ENCODE data around the gene LY6G6F. TPM values are rescaled to one million over a fixed set of nuclear protein-coding genes. Genes with fewer than 3 reads are reported as not detected.

The LY6G6F gene, protein sequence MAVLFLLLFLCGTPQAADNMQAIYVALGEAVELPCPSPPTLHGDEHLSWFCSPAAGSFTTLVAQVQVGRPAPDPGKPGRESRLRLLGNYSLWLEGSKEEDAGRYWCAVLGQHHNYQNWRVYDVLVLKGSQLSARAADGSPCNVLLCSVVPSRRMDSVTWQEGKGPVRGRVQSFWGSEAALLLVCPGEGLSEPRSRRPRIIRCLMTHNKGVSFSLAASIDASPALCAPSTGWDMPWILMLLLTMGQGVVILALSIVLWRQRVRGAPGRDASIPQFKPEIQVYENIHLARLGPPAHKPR
- total RNA-seq = not detected in 2 replicates

DNA sequence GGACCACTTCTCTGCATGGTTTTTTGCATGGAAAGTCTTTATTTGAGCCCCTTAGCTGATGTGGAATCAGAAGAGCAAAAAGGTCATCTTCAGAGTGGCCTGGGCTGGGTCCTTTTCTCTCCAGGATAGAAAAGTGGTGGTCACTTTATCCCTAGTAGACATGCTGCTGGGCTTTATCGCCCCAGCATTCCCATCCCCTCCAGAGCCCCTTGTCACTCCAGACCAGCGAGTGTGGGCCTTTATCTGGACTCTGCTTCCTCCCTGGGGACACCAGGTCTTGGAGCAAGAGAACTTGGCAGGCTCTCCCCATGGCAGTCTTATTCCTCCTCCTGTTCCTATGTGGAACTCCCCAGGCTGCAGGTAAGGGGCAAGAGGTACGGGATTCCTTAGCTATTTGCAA lies at the start of gene LY6G6F:
LY6G6F (plus strand) TSS at position 268 of the 400 bp plus-strand sequence; CDS start at position 309, 41 bp downstream.
- DNase-seq (ENCODE audit: extremely low read depth, low read depth, low spot score) = no peak

DNA sequence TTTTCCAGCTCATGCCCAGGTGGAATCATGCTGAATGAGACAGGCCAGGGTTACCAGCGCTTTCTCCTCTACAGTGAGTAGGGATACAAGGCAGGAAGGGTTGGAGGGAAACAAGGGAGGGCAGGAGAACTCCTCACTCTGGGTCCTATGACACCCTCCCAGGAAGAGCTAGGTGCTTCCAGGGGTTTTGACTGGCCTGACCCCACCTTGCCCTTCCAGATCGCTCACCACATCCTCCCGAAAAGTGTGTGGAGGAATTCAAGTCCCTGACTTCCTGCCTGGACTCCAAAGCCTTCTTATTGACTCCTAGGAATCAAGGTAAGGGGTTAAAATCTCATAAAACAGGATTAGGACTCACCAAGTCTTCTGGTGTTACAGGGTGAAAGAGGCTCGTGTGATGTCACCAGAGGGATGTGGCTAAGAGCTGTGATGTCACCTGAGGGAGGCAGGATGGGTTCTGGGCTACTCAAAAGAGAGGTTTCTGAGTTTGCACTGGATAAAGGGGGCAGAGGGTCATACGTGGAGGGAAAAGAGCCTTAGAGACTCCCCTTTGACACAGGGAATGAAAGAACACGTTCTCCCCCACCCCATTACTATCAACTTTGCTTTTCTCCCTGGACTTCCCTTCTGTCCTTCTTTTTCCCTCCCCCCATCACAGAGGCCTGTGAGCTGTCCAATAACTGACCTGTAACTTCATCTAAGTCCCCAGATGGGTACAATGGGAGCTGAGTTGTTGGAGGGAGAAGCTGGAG lies 49.1 kb upstream of the LY6G6F start:
- no peak for DNase-seq (ENCODE audit: extremely low read depth, low read depth, low spot score)

DNA sequence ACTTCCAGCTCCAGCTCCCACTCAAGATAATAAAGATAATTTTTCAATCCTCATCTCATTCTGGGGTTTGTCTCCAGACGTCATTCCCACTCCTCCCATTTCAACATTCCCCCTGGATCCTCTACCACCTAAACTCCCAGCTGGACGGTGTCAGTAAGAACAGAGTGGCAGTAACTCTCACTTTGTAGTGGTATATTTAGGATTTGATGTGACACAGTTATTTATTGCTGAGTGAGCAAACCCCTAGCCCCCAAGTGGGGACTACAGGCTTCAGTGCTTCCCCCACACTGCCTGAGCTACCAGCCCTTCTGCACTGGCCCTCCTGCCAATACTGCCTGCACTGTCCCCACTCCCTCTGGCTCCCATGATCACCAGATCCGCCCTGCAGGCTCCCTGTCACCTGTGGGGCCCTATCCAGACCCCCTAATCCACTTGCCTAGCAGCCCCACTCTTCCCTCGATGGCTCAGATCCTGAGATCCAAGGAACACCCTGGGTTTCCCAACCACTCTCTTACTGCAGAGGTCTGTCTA lies 48.4 kb upstream of the LY6G6F start:
- DNase-seq (ENCODE audit: extremely low read depth, low read depth, low spot score) = no peak

DNA sequence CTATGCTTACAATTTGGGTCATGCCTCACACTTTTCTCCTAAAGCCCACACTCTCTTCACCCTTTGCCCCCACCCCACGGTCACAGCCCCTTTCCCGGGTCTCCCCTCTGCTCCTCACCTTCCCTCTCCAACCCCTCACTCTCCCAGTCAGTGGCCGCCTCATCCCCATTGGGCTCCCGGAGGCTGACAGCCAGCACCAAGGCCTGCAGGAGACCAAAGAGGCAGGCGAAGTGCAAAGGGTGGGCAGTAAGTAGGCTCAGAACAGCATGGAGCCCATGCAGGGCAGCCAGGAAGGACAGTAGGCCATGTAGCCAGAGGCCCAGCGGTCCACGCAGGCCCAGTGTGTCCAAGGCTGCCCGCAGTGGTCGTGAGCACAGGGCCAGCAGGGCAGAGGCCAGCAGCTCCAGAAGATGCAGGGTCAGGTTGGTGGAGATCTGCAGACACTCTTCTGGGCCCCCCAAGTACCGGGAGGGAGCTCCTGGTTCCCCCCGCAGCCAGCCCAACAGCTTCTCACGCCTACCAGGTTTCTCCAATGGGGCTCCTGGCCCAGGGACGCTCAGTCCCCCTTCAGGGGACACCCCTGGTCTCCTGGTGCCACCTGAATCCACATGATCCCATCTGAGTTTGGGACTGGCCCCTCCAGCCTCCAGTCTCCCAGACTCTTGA lies 47.5 kb upstream of the LY6G6F start:
- DNase-seq (ENCODE audit: extremely low read depth, low read depth, low spot score) = no peak

DNA sequence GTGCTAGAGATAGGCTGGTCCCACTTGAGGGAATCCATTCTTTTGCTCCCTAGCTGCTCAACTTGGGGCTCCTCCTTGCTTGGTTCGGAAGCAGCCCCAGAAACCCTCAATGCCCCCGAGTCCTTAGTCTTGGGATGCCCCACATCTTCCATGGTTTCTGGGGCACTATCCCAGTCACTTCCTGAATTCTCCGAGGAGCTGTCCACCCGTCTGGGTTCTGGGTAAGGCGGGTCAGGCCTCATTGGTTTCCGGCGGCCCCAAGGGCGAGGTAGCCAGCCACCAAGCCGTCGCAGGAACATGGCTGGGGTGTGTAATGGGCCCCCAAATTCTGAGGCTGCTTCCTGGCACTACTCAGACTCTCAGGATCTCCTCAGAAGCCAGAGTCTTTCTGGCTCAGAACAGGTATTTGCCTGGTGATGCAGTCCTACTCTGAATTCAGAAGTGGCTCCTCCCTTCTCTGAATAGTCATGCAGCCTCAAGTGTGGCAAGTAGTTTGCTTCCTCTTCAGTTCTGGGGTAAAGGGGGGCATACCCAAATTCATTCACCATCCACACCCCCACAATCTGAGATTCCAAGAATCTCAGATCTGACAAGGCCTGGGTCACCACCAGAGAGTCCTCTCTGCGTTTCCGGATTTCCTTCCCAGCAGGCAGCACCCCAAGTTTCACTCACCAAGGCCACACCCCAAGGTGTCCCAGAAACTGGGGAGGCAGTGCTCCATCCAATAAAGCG lies 46.9 kb upstream of the LY6G6F start:
- DNase-seq (ENCODE audit: extremely low read depth, low read depth, low spot score) = no peak

DNA sequence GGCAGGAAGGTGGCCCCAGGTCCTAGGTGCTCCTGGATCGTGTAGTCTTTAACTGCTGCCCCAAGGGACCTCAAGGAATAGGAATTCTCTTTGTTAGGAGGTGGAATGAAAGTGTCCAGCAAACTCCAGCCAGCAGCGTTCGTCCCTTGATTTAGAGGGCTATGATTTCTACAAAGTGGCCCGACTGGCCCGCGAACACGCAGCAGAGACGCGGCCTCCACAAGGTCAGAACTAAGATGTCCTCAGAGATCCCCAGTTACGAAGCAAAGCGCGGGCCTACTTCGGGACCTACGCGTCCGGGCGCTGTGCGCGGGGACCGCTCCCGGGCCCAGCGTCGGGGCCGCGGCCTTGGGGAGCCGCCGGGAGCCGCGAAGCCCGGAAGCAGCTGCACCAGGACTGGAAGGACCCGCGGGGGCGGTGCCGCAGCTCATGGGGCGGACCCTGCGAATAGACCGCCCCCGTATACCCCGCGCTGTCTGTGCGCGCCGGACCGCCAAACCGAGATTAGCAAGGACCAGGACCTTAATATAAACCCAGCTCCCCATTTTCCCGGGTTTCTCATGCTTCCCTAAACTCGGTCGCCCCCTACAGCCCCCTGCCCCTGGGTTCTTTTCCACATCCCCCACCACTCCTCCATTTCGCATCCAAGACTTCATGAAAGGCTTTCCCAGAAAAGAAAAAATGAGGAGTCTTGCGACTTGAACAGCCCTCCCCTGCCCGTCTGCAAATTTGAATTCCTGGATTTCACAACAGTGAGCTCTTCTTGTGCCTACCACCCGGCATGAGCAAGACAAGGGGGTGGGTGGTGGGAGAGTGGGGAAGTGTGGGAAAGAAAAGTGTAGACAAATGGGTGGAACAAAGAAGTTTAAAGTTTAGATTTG lies 46.0 kb upstream of the LY6G6F start, which contains the start of gene C6orf47:
C6orf47 (minus strand) TSS at position 398 of the 881 bp plus-strand sequence. CDS start 831 bp downstream, outside the sequence.
- no peak for DNase-seq (ENCODE audit: extremely low read depth, low read depth, low spot score)

DNA sequence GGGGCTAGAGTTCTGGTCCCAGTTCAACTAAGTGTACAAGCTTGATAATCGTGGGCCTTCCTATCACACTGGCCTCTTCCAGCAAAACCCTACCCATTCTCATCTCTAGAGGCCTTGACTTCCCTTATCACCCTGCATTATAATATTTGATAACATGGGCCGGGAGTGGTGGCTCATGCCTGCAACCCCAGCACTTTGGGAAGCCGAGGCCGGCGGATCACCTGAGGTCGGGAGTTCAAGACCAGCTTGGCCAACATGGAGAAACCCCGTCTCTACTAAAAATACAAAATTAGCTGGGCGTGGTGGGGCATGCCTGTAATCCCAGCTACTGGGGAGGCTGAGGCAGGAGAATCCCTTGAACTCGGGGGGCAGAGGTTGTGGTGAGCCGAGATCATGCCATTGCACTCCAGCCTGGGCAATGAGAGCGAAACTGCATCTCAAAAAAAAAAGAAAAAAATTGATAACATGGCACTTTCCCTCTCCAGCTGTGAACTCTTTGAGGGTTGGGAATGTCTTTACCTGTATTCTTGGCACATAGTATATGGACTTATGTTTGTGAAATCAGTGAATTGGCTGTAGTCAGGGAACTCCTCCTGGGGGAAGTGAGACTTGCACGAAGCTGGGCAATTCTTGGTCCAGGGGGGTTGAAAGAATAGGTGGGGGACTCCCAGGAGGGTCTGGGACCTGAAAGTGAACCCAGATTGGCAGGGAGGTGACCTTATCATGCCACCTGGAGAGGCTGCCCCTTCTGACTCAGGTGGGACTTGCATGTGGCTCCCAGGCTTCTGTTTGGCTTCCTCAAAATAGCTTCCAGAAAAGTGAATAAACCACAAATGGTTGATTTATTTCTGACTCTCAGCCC lies 45.2 kb upstream of the LY6G6F start:
- DNase-seq (ENCODE audit: extremely low read depth, low read depth, low spot score) = no peak

DNA sequence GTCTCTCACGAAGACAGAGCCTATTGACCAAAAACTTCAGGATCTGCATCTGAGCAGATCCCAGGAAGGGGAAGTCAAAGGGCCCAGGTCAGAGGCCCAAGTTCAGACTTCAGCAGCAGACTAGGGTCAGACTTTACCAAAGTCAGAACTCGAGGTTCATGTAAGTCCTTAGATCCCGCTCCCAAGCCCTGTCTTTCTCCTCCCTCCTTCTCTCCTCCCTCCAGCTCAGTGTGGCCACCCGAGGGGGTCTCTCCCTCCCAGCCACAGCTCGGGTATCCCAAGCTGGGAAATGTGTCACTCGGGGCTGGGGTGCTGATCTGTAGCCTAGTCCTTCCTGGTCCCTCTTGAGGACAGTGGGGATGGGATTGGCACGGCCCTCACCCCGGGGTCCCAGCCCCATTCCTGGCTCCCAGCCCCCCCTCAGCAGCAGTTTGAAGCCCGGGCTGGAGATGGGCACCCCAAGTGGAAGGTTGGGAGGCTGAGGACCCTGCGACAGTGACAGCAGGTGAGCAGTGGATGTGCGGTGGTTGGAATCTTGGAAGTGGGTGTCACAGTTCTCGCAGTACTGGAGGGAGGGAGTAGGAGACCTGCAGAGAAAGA lies 44.4 kb upstream of the LY6G6F start:
- DNase-seq (ENCODE audit: extremely low read depth, low read depth, low spot score) = no peak

DNA sequence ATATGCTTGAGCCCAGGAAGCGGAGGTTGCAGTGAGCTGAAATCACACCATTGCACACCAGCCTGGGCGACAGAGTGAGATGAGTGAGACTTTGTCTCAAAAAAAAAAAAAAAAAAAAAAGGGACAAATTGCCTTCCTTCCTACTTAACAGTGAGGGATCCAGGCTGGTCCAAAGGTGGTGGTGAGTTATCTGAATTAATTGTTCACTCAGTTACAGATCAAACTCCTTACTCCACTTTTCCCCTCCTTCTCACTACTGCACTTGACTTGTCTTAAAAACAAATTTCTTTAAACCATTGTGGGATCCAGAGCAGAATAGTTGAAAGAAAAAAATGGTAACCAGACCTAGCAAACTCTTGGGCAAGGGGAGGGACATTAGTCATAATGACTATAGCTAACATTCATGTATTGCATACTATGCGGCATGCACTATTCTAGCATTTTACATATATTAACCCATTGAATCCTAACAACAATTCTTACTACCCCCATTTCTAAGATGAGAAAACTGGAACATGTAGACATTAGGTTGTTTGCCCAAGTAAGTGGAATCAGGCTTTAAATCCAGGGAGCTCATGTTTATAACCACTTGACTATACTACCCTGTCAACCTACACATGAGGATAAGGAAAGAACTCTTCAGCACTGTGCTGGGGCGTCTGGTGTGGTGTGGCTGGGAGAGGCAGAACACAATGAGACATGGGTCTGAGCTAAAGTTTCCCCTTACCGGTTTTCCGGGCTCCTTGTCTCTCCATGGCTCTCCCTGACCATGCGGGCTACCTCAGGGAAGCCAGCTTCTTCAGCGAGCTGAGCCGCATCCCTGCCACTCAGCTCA lies 43.3 kb upstream of the LY6G6F start:
- no peak for DNase-seq (ENCODE audit: extremely low read depth, low read depth, low spot score)

DNA sequence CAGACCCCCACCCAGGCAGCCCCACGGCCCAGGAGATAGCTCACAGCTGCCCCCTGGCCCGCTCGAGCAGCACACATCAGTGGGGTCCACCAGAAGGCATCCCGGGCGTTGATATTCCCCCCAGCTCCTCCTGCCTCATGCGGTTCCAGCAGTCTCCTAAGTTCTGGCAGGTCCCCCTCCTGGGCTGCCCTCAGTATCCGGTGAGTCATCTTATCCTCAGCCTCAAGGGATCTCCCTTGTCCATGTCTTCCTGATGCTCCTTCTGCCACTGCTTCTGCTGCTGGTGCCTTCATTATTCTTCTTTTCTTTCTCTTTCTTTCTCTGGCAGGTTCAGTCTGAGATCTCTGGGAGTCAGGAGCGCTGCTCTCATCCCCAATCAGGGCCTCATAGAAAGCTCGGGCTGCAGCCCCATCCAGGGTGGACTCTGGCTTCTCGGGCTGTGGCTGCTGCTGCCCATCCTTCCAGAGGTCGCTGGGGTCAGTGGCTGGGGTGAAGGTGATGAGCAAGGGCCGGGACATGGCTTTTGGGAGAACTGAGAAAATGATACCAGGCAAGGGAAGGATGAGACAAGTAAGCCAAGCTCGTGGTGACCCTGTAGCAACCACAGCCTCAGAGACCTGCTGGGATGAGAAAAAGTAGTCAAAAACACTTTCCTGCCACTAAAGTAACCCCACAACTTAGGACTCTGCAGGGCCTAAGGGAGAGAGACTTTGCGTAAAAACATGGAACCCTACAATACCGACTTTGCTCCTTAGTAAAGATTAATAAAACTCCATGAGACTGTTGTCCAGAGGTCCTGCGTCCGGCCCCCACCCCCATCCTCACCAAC lies 42.5 kb upstream of the LY6G6F start:
- DNase-seq (ENCODE audit: extremely low read depth, low read depth, low spot score) = no peak

DNA sequence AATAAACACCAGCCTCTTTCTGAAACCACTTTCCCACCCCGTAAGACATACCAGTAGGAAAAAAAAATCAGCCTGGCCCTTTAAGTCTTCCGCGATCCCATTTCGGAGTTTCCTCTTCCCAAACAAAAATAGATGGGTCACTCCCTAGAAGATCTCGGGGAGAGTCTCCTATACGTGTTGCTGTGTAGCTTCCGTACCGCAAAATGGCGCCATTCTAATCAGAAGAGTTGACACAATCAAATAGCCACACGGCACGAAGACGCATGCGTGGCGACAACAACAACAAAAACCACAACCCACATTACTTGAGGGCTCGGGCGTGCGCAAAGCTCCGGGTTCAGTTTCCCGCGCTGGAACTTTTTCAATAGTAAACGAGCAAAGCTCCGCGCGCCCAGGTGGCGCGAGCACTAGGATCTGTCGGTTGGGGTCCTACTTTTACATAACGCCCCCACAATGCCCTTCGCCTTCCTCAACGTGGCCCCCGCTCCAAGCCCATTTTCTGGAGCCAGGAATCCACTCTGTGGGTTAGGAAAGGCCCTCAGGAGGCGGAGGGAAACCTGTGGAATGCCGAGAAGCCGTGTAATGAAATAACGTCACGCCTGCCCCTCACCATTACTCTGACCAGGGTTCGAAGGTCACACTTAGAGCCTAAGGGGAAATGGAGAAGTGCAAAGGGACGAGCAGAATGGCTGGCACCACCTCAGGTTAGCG lies 41.7 kb upstream of the LY6G6F start, which contains the start of gene GPANK1:
GPANK1 (minus strand) TSS at position 208 of the 711 bp plus-strand sequence. CDS start 519 bp downstream, outside the sequence.
- peak; percentile 80 for DNase-seq (ENCODE audit: extremely low read depth, low read depth, low spot score)

DNA sequence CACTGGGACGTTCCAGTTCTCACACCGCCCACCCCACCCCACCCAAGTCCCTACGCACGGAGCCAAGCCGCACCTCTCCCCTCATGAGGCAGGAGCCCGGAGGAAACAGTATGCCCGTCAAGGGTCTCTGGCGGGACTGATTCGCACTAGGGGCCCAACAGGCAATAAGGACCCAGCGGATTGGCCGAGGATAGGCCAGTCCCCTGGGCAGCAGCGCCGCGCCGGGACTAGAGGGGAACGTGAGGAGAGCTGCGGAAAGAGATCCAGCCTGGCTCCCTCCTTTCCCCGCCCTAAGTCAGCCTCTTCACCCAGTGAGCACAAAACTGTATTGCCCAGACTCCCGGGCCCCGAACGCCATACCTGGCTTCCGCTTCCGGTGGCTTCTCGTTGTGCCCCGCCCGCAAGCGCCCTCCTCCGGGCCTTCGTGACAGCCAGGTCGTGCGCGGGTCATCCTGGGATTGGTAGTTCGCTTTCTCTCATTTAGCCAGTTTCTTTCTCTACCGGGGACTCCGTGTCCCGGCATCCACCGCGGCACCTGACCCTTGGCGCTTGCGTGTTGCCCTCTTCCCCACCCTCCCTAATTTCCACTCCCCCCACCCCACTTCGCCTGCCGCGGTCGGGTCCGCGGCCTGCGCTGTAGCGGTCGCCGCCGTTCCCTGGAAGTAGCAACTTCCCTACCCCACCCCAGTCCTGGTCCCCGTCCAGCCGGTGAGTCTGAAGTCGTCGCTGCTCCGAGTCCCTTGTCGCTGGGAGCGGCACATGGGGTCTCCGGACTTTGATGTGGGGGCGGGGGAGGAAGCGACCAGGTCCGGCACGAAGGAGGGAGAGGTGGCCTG lies 40.9 kb upstream of the LY6G6F start, which contains the start of gene CSNK2B:
CSNK2B (plus strand) TSS at position 580 of the 836 bp plus-strand sequence. CDS start 752 bp downstream, outside the sequence.
- DNase-seq (ENCODE audit: extremely low read depth, low read depth, low spot score) = peak; percentile 75

DNA sequence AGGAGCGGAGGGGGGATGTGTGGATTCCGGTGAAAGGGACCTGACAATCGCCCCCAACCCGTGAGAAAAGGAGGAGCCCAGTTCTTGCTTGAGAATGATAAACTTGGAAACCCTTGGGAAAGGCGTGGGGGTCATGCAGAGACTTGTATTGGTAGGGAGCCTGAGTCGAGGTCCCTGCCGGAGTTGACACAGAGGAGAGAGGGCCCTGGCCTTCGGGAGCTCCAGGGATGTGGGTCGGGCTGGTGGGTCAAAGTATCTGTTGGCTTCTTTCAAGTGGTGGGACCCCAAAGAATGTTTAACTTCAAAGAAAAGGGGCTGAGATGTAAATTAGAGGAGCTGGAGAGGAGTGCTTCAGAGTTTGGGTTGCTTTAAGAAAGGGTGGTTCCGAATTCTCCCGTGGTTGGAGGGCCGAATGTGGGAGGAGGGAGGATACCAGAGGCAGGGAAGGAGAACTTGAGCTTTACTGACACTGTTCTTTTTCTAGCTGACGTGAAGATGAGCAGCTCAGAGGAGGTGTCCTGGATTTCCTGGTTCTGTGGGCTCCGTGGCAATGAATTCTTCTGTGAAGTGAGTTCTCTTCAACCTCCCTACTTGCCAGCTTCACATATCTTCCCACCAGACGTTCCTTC lies 40.2 kb upstream of the LY6G6F start:
- DNase-seq (ENCODE audit: extremely low read depth, low read depth, low spot score) = no peak

DNA sequence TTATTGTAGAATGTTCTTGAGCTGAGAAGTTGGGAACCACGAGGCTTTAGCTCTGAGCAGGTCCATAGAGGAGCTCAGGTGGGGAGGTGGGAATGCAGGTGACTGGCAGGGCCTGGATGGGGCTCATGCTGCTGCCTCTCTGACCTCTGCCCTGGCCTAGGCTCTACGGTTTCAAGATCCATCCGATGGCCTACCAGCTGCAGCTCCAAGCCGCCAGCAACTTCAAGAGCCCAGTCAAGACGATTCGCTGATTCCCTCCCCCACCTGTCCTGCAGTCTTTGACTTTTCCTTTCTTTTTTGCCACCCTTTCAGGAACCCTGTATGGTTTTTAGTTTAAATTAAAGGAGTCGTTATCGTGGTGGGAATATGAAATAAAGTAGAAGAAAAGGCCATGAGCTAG lies 37.0 kb upstream of the LY6G6F start, which contains the start of gene LY6G5B:
LY6G5B (plus strand) TSS at position 301 of the 400 bp plus-strand sequence. CDS start 975 bp downstream, outside the sequence.
- DNase-seq (ENCODE audit: extremely low read depth, low read depth, low spot score) = no peak
